Ascending aorta (tissue), 2 donors: ENCODE measurements around the gene BSCL2. TPM values are rescaled to one million over a fixed set of nuclear protein-coding genes. Genes with fewer than 3 reads are reported as not detected.

ENCODE experiments used
- DNase-seq, 2 donors: peaks; one replicate each; pipeline ENCODE4 v3.0.0-alpha.2; 2019; ENCODE audit warnings: low spot score in 2 of 2
- H3K27ac ChIP-seq, 2 donors: fragments of 200-600 bp; sonication (generic); one replicate each; pipeline ENCODE4 v1.5.1; 2016 to 2017; ENCODE audit warnings: mild to moderate bottlenecking in 1 of 2
- H3K27me3 ChIP-seq: fragments of 200-600 bp; sonication (generic); one replicate; pipeline ENCODE4 v1.5.1; 2017
- H3K36me3 ChIP-seq, 2 donors: fragments of 200-600 bp; sonication (generic); one replicate each; pipeline ENCODE4 v1.5.1; 2016
- H3K4me1 ChIP-seq, 2 donors: fragments of 200-600 bp; sonication (generic); one replicate each; pipeline ENCODE4 v1.5.1; 2016 to 2017; ENCODE audit warnings: mild to moderate bottlenecking in 1 of 2
- H3K4me3 ChIP-seq, 2 donors: fragments of 200-600 bp; sonication (generic); one replicate each; pipeline ENCODE4 v1.5.1; 2016 to 2017; ENCODE audit warnings: mild to moderate bottlenecking in 1 of 2
- H3K9me3 ChIP-seq, 2 donors: fragments of 200-600 bp; sonication (generic); one replicate each; pipeline ENCODE4 v1.5.1; 2016
- CTCF ChIP-seq, 3 experiments: fragments of 200-600 bp in 2 of 3; fragments of 450-650 bp in 1 of 3; sonication (generic) in 2 of 3; IDR thresholded peaks; one replicate each; pipeline ENCODE4 v1.5.1; 2016 to 2019; ENCODE audit warnings: antibody characterized with exemption in 3 of 3, mild to moderate bottlenecking in 1 of 3, moderate library complexity in 1 of 3
- intact Hi-C: fragments of 100-400 bp; cut with DNase I; formaldehyde crosslinking; loops from one replicate; pipeline ENCODE4 v1.15.1; 2023
- total RNA-seq: library from RNA; depleted of rRNA; stranded (reverse); fragments of >200 nt; gene quantifications from one replicate; pipeline ENCODE4 v1.1.0, GENCODE V29; 2016

Gene BSCL2
- total RNA-seq, 1 donor from 2014 or later = 55.9 TPM

- no peak overlapping the region for H3K27ac ChIP-seq
- intact Hi-C loops = no loop called here
- no peak for DNase-seq
- H3K36me3 ChIP-seq = peaks cover 21 to 26% of the 10 kb centered on the region in 2 donors
- no peaks in the 10 kb centered on the region for H3K27me3 ChIP-seq
- no peak overlapping the region for H3K4me3 ChIP-seq
- H3K9me3 ChIP-seq = no peaks in the 10 kb centered on the region
- peaks cover 4 to 14% of the 10 kb centered on the region in 2 donors for H3K4me1 ChIP-seq
- TF ChIP-seq CTCF (IDR thresholded peaks at IDR 0.05) = no peak
Observed at GRCh38 chr11:62644220-62644619, 63.0 kb downstream of the BSCL2 start.

Other genes starting within 250 kb of the BSCL2 start
- gene AHNAK, start 160.6 kb downstream of the BSCL2 start, total RNA-seq = 718 TPM
- 1,083 TPM for gene EEF1G, start 133.5 kb downstream of the BSCL2 start, total RNA-seq
- gene TUT1, start 115.9 kb downstream of the BSCL2 start, total RNA-seq = 18.4 TPM
- 79.2 TPM for gene MTA2, start 105.6 kb downstream of the BSCL2 start, total RNA-seq
- gene EML3, start 94.6 kb downstream of the BSCL2 start, total RNA-seq = 207 TPM
- gene ROM1, start 94.2 kb downstream of the BSCL2 start, total RNA-seq = not detected
- gene B3GAT3, start 85.4 kb downstream of the BSCL2 start, total RNA-seq = 61.3 TPM
- 326 TPM for gene GANAB, start 60.8 kb downstream of the BSCL2 start, total RNA-seq
- 8.1 TPM for gene INTS5, start 54.1 kb downstream of the BSCL2 start, total RNA-seq
- 49.8 TPM for gene C11orf98, start 42.2 kb downstream of the BSCL2 start, total RNA-seq
- gene CSKMT, start 42.1 kb downstream of the BSCL2 start, total RNA-seq = not detected
- 3.9 TPM for gene UQCC3, start 35.8 kb downstream of the BSCL2 start, total RNA-seq
- gene LBHD1, start 35.2 kb downstream of the BSCL2 start, total RNA-seq = not detected
- 60.2 TPM for gene UBXN1, start 28.4 kb downstream of the BSCL2 start, total RNA-seq
- gene LRRN4CL, start 17.9 kb downstream of the BSCL2 start, total RNA-seq = 12.1 TPM
- not detected for gene GNG3, start 252 bp upstream of the BSCL2 start, total RNA-seq
- 14.6 TPM for gene HNRNPUL2, start 20.0 kb upstream of the BSCL2 start, total RNA-seq
- 1.4 TPM for gene TTC9C, start 21.1 kb upstream of the BSCL2 start, total RNA-seq
- gene ZBTB3, start 46.7 kb upstream of the BSCL2 start, total RNA-seq = 2.9 TPM
- 110 TPM for gene POLR2G, start 54.2 kb upstream of the BSCL2 start, total RNA-seq
- 51.7 TPM for gene TAF6L, start 64.0 kb upstream of the BSCL2 start, total RNA-seq
- 102 TPM for gene TMEM179B, start 80.0 kb upstream of the BSCL2 start, total RNA-seq
- gene TMEM223, start 84.6 kb upstream of the BSCL2 start, total RNA-seq = 92.5 TPM
- gene NXF1, start 98.0 kb upstream of the BSCL2 start, total RNA-seq = 41.8 TPM
- gene STX5, start 124.6 kb upstream of the BSCL2 start, total RNA-seq = 40.3 TPM
- gene TEX54, start 125.4 kb upstream of the BSCL2 start, total RNA-seq = not detected
- gene WDR74, start 132.2 kb upstream of the BSCL2 start, total RNA-seq = 28.7 TPM
- 143 TPM for gene SLC3A2, start 173.5 kb upstream of the BSCL2 start, total RNA-seq
- not detected for gene CHRM1, start 213.9 kb upstream of the BSCL2 start, total RNA-seq